ENCODE data around the gene FBXL5.

Gene FBXL5

GRCh38 chr4:15695729-15696128 is 40.6 kb upstream of the FBXL5 start:
- H3K36me3 ChIP-seq (replicated peaks): no peaks in the 10 kb centered on the region
- H3K27ac ChIP-seq: peak overlapping the region; percentile 67
- H3K27me3 ChIP-seq (replicated peaks): no peaks in the 10 kb centered on the region
- H3K4me3 ChIP-seq (ENCODE audit: low read depth, low read length): no peak overlapping the region
- in situ Hi-C loops (cut with HindIII; ENCODE audit: low pct_ligation_motif_present, low sequenced_read_pairs): no loop called here
- no peak for TF ChIP-seq CTCF (IDR thresholded peaks at IDR 0.05; ENCODE audit: low read depth, low read length, missing control alignments)
- DNase-seq: no peak

- DNase-seq: peak; percentile 87
- H3K27me3 ChIP-seq (replicated peaks): no peaks in the 10 kb centered on the region
- H3K27ac ChIP-seq: peak overlapping the region; percentile 67
Measured at GRCh38 chr4:15695240-15695699, 40.1 kb upstream of the FBXL5 start.

GRCh38 chr4:15694431-15694830 is 39.3 kb upstream of the FBXL5 start:
- H3K36me3 ChIP-seq (replicated peaks): no peaks in the 10 kb centered on the region
- TF ChIP-seq CTCF (IDR thresholded peaks at IDR 0.05; ENCODE audit: low read depth, low read length, missing control alignments): no peak
- H3K4me3 ChIP-seq (ENCODE audit: low read depth, low read length): no peak overlapping the region
- no peaks in the 10 kb centered on the region for H3K27me3 ChIP-seq (replicated peaks)
- H3K27ac ChIP-seq: peak overlapping the region; percentile 67
- in situ Hi-C loops (cut with HindIII; ENCODE audit: low pct_ligation_motif_present, low sequenced_read_pairs): no loop called here
- DNase-seq: no peak

More at GRCh38 chr4:15695240-15695699, 40.1 kb upstream of the FBXL5 start:
- peak; percentile 13 for TF ChIP-seq CTCF (IDR thresholded peaks at IDR 0.05; ENCODE audit: low read depth, low read length, missing control alignments)
- Histone ChIP-seq H3K4me3 (ENCODE audit: low read depth, low read length) (no peak overlapping the region), H3K36me3 (replicated peaks) (no peaks in the 10 kb centered on the region)
- in situ Hi-C loops (cut with HindIII; ENCODE audit: low pct_ligation_motif_present, low sequenced_read_pairs): no loop called here

- H3K36me3 ChIP-seq (replicated peaks): peaks cover 7% of the 10 kb centered on the region
- in situ Hi-C loops (cut with HindIII; ENCODE audit: low pct_ligation_motif_present, low sequenced_read_pairs): no loop called here
- H3K27me3 ChIP-seq (replicated peaks): no peaks in the 10 kb centered on the region
- H3K27ac ChIP-seq: peak overlapping the region; percentile 99
- no peak overlapping the region for H3K4me3 ChIP-seq (ENCODE audit: low read depth, low read length)
- no peak for TF ChIP-seq CTCF (IDR thresholded peaks at IDR 0.05; ENCODE audit: low read depth, low read length, missing control alignments)
- no peak for DNase-seq
Measured at GRCh38 chr4:15692602-15693001, 37.4 kb upstream of the FBXL5 start.

GRCh38 chr4:15691346-15692135 is 36.4 kb upstream of the FBXL5 start:
- H3K27ac ChIP-seq: peak overlapping the region; percentile 99
- in situ Hi-C loops (cut with HindIII; ENCODE audit: low pct_ligation_motif_present, low sequenced_read_pairs): no loop called here
- TF ChIP-seq CTCF (IDR thresholded peaks at IDR 0.05; ENCODE audit: low read depth, low read length, missing control alignments): no peak
- H3K27me3 ChIP-seq (replicated peaks): no peaks in the 10 kb centered on the region
- peak; percentile 73 for DNase-seq
- H3K36me3 ChIP-seq (replicated peaks): peaks cover 14% of the 10 kb centered on the region
- no peak overlapping the region for H3K4me3 ChIP-seq (ENCODE audit: low read depth, low read length)
